CD8-positive, alpha-beta memory T cell (primary cell): ENCODE measurements around the gene TIAM2. TPM values are rescaled to one million over a fixed set of nuclear protein-coding genes. Genes with fewer than 3 reads are reported as not detected.

Source experiments
- CTCF ChIA-PET: fragments of 350-600 bp; sonication (Branson Sonifier 250); formaldehyde crosslinking; loops from one replicate; lab custom pipeline; 2021; ENCODE audit warnings: antibody characterized with exemption; lab: Charles Lee
- POLR2A ChIA-PET: fragments of 350-600 bp; sonication (Branson Sonifier 250); formaldehyde crosslinking; loops from one replicate; lab custom pipeline; 2021; ENCODE audit warnings: antibody characterized with exemption; lab: Charles Lee
- DNase-seq, 5 donors: peaks; one replicate each; pipeline versions ENCODE4 v3.0.0 to v3.0.0-alpha.2; 2020 to 2022; ENCODE audit warnings: mixed read lengths in 1 of 5
- H3K27ac ChIP-seq: one replicate; pipeline ENCODE4 v1.7.0; 2013; ENCODE audit warnings: low read depth, mild to moderate bottlenecking, low read length, moderate library complexity
- H3K27me3 ChIP-seq: 2 replicates; pipeline ENCODE4 v1.7.0; 2013; ENCODE audit warnings: low read length, mild to moderate bottlenecking; ENCODE audit not compliant: insufficient read depth, poor library complexity, severe bottlenecking
- H3K36me3 ChIP-seq: 2 replicates; pipeline ENCODE4 v1.7.0; 2013; ENCODE audit warnings: mild to moderate bottlenecking, low read length, moderate library complexity; ENCODE audit not compliant: insufficient read depth
- H3K4me1 ChIP-seq: 2 replicates; pipeline ENCODE4 v1.7.0; 2013; ENCODE audit warnings: mild to moderate bottlenecking, low read length, moderate library complexity; ENCODE audit not compliant: insufficient read depth
- H3K4me3 ChIP-seq: 2 replicates; pipeline ENCODE4 v1.7.0; 2013; ENCODE audit warnings: mild to moderate bottlenecking, low read length
- H3K9me3 ChIP-seq: 2 replicates; pipeline ENCODE4 v1.7.0; 2013; ENCODE audit warnings: mild to moderate bottlenecking, low read length
- H3K27ac Mint-ChIP-seq, 8 donors: one replicate each; pipeline ENCODE4 v1.8.0; 2020 to 2021; ENCODE audit warnings: mixed read lengths in 8 of 8, mild to moderate bottlenecking in 6 of 8, inconsistent platforms in 3 of 8, moderate library complexity in 3 of 8
- H3K27me3 Mint-ChIP-seq, 2 donors: one replicate each; pipeline ENCODE4 v1.8.0; 2020 to 2021; ENCODE audit warnings: mixed read lengths in 2 of 2, mild to moderate bottlenecking in 1 of 2, moderate library complexity in 1 of 2
- H3K36me3 Mint-ChIP-seq, 3 donors: one replicate each; pipeline ENCODE4 v1.8.0; 2020 to 2021; ENCODE audit warnings: mixed read lengths in 3 of 3, inconsistent platforms in 1 of 3, mild to moderate bottlenecking in 1 of 3
- H3K4me1 Mint-ChIP-seq, 3 donors: one replicate each; pipeline ENCODE4 v1.8.0; 2020 to 2021; ENCODE audit warnings: mixed read lengths in 3 of 3, inconsistent platforms in 1 of 3, mild to moderate bottlenecking in 1 of 3
- H3K4me3 Mint-ChIP-seq, 7 donors: one replicate each; pipeline ENCODE4 v1.8.0; 2020 to 2021; ENCODE audit warnings: mixed read lengths in 7 of 7, mild to moderate bottlenecking in 6 of 7, moderate library complexity in 4 of 7, inconsistent platforms in 2 of 7
- H3K9me3 Mint-ChIP-seq, 5 donors: one replicate each; pipeline ENCODE4 v1.8.0; 2020 to 2022; ENCODE audit warnings: mixed read lengths in 5 of 5, mild to moderate bottlenecking in 3 of 5, moderate library complexity in 2 of 5, inconsistent platforms in 1 of 5
- polyA plus RNA-seq: library from polyadenylated mRNA; unstranded; fragments of 300-500 nt; fragmentation: Illumina TruSeq; gene quantifications from one replicate; pipeline ENCODE4 v1.2.3, GENCODE V29; 2021
- total RNA-seq, 2 experiments: library from RNA; stranded (reverse); gene quantifications; one replicate each; pipeline ENCODE4 v1.2.3, GENCODE V29; 2021

Gene TIAM2
- total and polyA plus RNA-seq, 3 experiments from 2014 or later = 1.1 to 31.1 (median 24.5) TPM

- Mint-ChIP-seq H3K36me3 (peaks cover 0 to 2% (median 0%) of the 10 kb centered on the region in 3 donors), H3K9me3 (no peaks in the 10 kb centered on the region), H3K4me1 (peaks cover 9 to 12% (median 11%) of the 10 kb centered on the region in 3 donors), H3K27me3 (peaks cover 11 to 29% of the 10 kb centered on the region in 2 donors), H3K27ac (peak overlapping the region in 1 of 8 donors; percentile 75), H3K4me3 (peak overlapping the region in 4 of 7 donors; percentile 37 to 63 (median 50))
- H3K9me3 ChIP-seq = no peaks in the 10 kb centered on the region
- H3K4me1 ChIP-seq = no peaks in the 10 kb centered on the region
- CTCF ChIA-PET = no interaction called here
- H3K27ac ChIP-seq = no peak overlapping the region
- no peak overlapping the region for H3K4me3 ChIP-seq
- no peak for DNase-seq
- POLR2A ChIA-PET = no interaction called here
- H3K27me3 ChIP-seq = no peaks in the 10 kb centered on the region
- H3K36me3 ChIP-seq = no peaks in the 10 kb centered on the region
Measured at GRCh38 chr6:154994836-154995253, 270 bp upstream of the TIAM2 start.

GRCh38 chr6:154996016-154996590, 988 bp downstream of the TIAM2 start:
- ChIA-PET CTCF (no interaction called here), POLR2A (no interaction called here)
- Mint-ChIP-seq H3K36me3 (peaks cover 0 to 2% (median 0%) of the 10 kb centered on the region in 3 donors), H3K9me3 (no peaks in the 10 kb centered on the region), H3K4me1 (peaks cover 9 to 12% (median 11%) of the 10 kb centered on the region in 3 donors), H3K27me3 (peaks cover 15 to 37% of the 10 kb centered on the region in 2 donors), H3K27ac (no peak overlapping the region), H3K4me3 (peak overlapping the region; percentile 28 to 53 (median 36))
- Histone ChIP-seq H3K9me3 (no peaks in the 10 kb centered on the region), H3K4me3 (no peak overlapping the region), H3K27me3 (no peaks in the 10 kb centered on the region), H3K36me3 (no peaks in the 10 kb centered on the region), H3K4me1 (no peaks in the 10 kb centered on the region), H3K27ac (no peak overlapping the region)
- DNase-seq = no peak

- no peak overlapping the region for H3K27ac Mint-ChIP-seq
- peaks cover 9 to 12% (median 11%) of the 10 kb centered on the region in 3 donors for H3K4me1 Mint-ChIP-seq
- H3K36me3 ChIP-seq = no peaks in the 10 kb centered on the region
- H3K4me3 ChIP-seq = no peak overlapping the region
- H3K36me3 Mint-ChIP-seq = no peaks in the 10 kb centered on the region
- no peaks in the 10 kb centered on the region for H3K9me3 ChIP-seq
- DNase-seq = no peak
- ChIA-PET POLR2A (no interaction called here), CTCF (no interaction called here)
- H3K27me3 ChIP-seq = no peaks in the 10 kb centered on the region
- H3K4me1 ChIP-seq = no peaks in the 10 kb centered on the region
- peak overlapping the region in 4 of 7 donors; percentile 19 to 37 (median 32) for H3K4me3 Mint-ChIP-seq
- H3K27ac ChIP-seq = no peak overlapping the region
- peaks cover 15 to 37% of the 10 kb centered on the region in 2 donors for H3K27me3 Mint-ChIP-seq
- H3K9me3 Mint-ChIP-seq = no peaks in the 10 kb centered on the region
Measured at GRCh38 chr6:154996841-154997311, 1.8 kb downstream of the TIAM2 start.

DNA sequence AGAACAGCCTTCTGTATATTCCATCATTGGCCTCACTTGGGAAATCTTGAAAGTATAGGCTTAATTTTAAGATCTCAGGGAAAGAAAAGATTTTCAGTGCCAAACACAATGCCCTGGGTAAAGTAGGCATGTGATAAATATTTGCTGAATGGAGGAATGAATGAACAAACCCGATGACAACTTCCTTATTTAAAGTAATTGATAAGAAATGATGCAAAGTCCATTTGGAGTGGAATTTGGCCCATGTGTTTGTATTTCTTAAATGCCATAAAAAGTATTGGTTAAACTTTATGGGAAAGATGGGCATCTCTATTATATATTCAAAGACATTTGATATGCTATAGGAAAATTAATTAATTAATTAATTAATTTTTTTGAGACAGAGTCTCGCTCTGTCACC, 3.7 kb downstream of the TIAM2 start:
- Histone ChIP-seq H3K36me3 (no peaks in the 10 kb centered on the region), H3K27me3 (no peaks in the 10 kb centered on the region), H3K4me1 (no peaks in the 10 kb centered on the region), H3K27ac (no peak overlapping the region), H3K4me3 (no peak overlapping the region), H3K9me3 (no peaks in the 10 kb centered on the region)
- POLR2A ChIA-PET = no interaction called here
- no peak overlapping the region for H3K4me3 Mint-ChIP-seq
- CTCF ChIA-PET = no interaction called here
- H3K9me3 Mint-ChIP-seq = no peaks in the 10 kb centered on the region
- H3K4me1 Mint-ChIP-seq = peaks cover 9 to 12% (median 11%) of the 10 kb centered on the region in 3 donors
- H3K27me3 Mint-ChIP-seq = peaks cover 15 to 37% of the 10 kb centered on the region in 2 donors
- no peaks in the 10 kb centered on the region for H3K36me3 Mint-ChIP-seq
- H3K27ac Mint-ChIP-seq = no peak overlapping the region
- no peak for DNase-seq

DNA sequence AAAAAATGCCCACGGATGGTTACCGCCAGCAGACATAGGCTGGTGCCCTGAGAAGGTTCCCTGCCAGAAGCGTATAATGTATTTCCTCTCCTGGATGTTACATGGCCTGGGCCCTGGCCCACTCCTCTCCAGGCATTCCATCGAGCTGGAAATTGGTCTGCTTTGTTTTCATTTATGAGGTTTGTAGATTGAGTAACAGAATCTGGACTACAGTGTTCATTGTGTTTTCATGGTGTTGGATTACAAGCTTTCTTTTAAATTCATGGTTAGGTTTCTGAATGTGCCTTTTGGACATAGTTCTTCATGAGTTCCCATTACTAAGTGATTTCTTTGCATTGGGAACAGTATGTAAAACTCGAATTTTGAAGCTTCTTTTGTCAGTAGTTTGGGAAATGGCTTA, 6.4 kb downstream of the TIAM2 start:
- H3K9me3 ChIP-seq = no peaks in the 10 kb centered on the region
- H3K4me3 Mint-ChIP-seq = no peak overlapping the region
- ChIA-PET POLR2A (no interaction called here), CTCF (no interaction called here)
- no peak overlapping the region for H3K27ac ChIP-seq
- peaks cover 4 to 6% (median 4%) of the 10 kb centered on the region in 3 donors for H3K4me1 Mint-ChIP-seq
- no peak overlapping the region for H3K4me3 ChIP-seq
- no peaks in the 10 kb centered on the region for H3K36me3 ChIP-seq
- H3K4me1 ChIP-seq = no peaks in the 10 kb centered on the region
- H3K27ac Mint-ChIP-seq = no peak overlapping the region
- no peaks in the 10 kb centered on the region for H3K27me3 ChIP-seq
- no peaks in the 10 kb centered on the region for H3K9me3 Mint-ChIP-seq
- peaks cover 8 to 31% of the 10 kb centered on the region in 2 donors for H3K27me3 Mint-ChIP-seq
- DNase-seq = no peak
- H3K36me3 Mint-ChIP-seq = no peaks in the 10 kb centered on the region

DNA sequence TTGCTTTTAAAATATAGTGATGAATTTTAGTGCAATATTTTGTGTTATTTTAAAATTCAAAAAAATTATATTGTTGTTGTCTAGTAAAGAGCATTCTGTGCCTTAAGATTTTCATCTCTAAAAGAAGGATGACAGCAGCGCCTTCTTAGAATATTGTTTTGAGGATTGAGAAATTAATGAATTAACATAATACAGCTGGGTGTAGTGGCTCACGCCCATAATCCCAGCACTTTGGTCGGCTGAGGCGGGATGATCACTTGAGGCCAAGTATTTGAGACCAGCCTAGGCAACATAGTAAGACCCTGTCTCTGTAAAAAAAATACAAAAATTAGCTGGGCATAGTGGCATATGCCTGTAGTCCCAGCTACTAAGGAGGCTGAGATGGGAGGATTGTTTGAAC, 6.8 kb downstream of the TIAM2 start:
- no peaks in the 10 kb centered on the region for H3K4me1 ChIP-seq
- no peaks in the 10 kb centered on the region for H3K36me3 ChIP-seq
- no peaks in the 10 kb centered on the region for H3K27me3 ChIP-seq
- Mint-ChIP-seq H3K27ac (peak overlapping the region in 1 of 8 donors; percentile 54), H3K9me3 (no peaks in the 10 kb centered on the region), H3K4me1 (peaks cover 2 to 3% (median 3%) of the 10 kb centered on the region in 3 donors), H3K4me3 (no peak overlapping the region), H3K36me3 (no peaks in the 10 kb centered on the region), H3K27me3 (peaks cover 7 to 26% of the 10 kb centered on the region in 2 donors)
- H3K27ac ChIP-seq = no peak overlapping the region
- H3K9me3 ChIP-seq = no peaks in the 10 kb centered on the region
- ChIA-PET CTCF (no interaction called here), POLR2A (no interaction called here)
- no peak for DNase-seq
- no peak overlapping the region for H3K4me3 ChIP-seq

DNA sequence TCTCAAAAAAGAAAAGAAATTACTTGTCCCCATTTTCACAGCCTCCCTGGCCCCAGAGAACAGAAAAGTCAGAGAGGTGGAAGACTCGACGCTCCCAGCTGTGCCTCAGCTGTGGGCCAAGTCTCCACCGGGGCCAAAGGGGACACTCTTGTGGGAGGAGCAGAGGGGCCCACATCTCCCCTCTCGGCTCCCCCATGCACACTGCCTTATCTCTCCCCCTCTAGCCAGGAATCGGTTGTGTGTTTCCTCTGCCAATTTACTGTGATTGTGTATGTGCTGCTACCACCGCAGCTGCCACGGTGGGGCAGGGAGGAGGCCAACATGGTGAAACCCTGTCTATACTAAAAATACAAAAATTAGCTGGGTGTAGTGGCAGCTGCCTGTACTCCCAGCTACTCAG, 8.4 kb downstream of the TIAM2 start:
- Histone ChIP-seq H3K4me1 (no peaks in the 10 kb centered on the region), H3K27ac (no peak overlapping the region), H3K4me3 (no peak overlapping the region), H3K36me3 (no peaks in the 10 kb centered on the region), H3K27me3 (no peaks in the 10 kb centered on the region), H3K9me3 (no peaks in the 10 kb centered on the region)
- Mint-ChIP-seq H3K4me1 (no peaks in the 10 kb centered on the region), H3K9me3 (no peaks in the 10 kb centered on the region), H3K27me3 (peaks cover 3 to 13% of the 10 kb centered on the region in 2 donors), H3K4me3 (no peak overlapping the region), H3K27ac (no peak overlapping the region), H3K36me3 (no peaks in the 10 kb centered on the region)
- POLR2A ChIA-PET = no interaction called here
- CTCF ChIA-PET = no interaction called here
- DNase-seq = no peak

GRCh38 chr6:155004017-155004416, 8.9 kb downstream of the TIAM2 start:
- no peaks in the 10 kb centered on the region for H3K9me3 ChIP-seq
- H3K4me3 ChIP-seq = no peak overlapping the region
- no peaks in the 10 kb centered on the region for H3K27me3 ChIP-seq
- no peaks in the 10 kb centered on the region for H3K4me1 ChIP-seq
- DNase-seq = no peak
- ChIA-PET POLR2A (no interaction called here), CTCF (no interaction called here)
- no peaks in the 10 kb centered on the region for H3K4me1 Mint-ChIP-seq
- no peaks in the 10 kb centered on the region for H3K9me3 Mint-ChIP-seq
- H3K27me3 Mint-ChIP-seq = peaks cover 3 to 9% of the 10 kb centered on the region in 2 donors
- H3K27ac Mint-ChIP-seq = no peak overlapping the region
- H3K36me3 Mint-ChIP-seq = no peaks in the 10 kb centered on the region
- H3K4me3 Mint-ChIP-seq = no peak overlapping the region
- no peak overlapping the region for H3K27ac ChIP-seq
- no peaks in the 10 kb centered on the region for H3K36me3 ChIP-seq
